Stimulated activated CD8-positive, alpha-beta memory T cell treated with anti-CD3 and anti-CD28 coated beads, Interleukin-7, amount 100 ng/mL, for 48 hours (primary cell): Measurements from ENCODE around the gene ARMC6.
"Not testable (repeated sequence)": the region's sequence is repeated elsewhere in the genome, so short reads cannot be mapped to it uniquely, and the experiment has no call there.

Source experiments
- DNase-seq, 2 donors: peaks; one replicate each; pipeline ENCODE4 v3.0.0-alpha.2; 2020; ENCODE audit warnings: low read depth in 1 of 2; ENCODE audit errors: extremely low read depth in 1 of 2

The ARMC6 gene

DNA sequence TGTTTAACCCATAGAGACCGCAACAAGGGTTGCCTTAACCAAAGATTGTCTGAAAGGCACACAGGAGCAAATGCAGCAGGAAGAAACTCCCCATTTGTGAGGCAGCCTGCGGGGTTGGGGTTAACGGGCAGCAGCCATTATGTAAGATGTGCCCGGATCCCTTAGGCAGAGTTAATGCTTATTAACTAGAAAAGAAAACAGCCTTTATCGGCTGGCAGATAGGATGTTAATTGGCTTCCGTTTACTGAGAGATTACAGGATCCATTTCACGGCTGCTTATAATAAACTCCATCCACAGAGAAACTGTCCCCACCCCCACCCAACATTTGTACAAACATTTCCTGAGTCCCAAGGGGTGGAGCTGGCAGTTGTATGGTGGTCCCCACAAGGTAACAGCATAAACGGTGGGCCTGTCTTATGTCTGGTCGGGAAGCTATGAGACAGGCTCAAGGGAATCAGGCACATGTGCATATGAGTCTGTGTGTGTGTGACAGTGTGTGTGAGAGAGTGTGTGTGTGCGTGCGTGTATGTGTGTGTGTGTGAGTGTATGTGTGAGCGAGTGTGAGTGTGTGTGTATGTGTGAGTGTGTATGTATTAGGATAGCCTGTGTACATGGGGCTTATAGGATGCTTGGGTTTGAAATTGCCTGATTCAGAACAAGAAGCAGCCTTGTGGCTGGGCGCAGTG is 40.9 kb downstream of the ARMC6 start:
- DNase-seq: no peak

DNA sequence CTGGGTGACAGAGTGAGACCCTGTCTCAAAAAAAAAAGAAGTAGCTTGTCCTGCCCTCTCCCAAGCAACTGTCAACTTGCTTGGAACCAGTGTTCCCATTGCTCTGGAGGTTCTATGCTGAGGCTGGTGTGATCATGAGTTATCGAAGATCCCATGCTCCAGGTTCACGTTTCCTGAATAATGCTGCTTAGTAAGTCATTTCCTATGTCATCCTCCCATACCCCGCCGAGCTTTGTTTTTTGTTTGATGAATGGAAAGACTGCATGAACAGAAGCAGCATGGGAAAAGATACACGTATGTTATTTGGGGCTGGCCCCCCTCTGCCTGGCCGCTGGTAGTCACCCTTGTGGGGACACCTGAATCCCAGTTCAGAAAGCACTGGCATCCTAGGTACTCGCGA is 41.7 kb downstream of the ARMC6 start:
- DNase-seq: no peak

DNA sequence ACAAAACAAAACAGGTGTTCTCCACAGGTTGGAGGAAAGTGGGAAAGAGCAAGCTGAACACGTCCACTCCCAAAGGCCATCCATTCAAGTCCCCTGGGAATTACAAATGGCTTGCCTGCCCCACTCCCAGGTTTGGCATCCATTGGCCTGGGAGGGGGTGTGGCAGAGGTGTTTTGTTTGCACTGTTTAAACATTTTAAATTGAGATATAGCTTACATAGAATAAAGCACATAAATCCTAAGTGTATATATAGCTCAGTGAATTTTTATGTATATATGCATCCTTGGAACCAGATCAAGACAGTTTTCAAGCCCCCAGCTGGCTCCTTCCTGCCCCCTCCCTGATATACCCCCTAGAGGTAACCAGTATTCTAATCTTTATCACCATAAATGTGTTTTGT is 43.1 kb downstream of the ARMC6 start:
- no peak for DNase-seq

DNA sequence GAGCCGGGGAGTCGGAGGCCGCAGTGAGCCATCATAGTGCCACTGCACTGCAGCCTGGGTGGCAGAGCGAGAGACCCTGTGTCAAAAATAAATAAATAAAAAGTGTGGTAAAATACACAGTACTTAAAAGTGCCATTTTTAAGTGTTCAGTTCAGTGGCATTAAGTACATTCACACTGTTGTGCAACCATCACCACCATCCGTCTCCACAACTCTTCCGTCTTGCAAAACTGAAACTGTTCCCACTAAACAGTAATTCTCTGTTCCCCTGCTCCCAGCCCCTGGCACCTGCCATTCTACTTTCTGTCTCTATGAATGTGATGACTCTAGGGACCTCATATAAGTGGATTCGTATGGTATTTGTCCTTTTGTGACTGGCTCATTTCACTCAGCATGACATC is 43.7 kb downstream of the ARMC6 start:
- no peak for DNase-seq

DNA sequence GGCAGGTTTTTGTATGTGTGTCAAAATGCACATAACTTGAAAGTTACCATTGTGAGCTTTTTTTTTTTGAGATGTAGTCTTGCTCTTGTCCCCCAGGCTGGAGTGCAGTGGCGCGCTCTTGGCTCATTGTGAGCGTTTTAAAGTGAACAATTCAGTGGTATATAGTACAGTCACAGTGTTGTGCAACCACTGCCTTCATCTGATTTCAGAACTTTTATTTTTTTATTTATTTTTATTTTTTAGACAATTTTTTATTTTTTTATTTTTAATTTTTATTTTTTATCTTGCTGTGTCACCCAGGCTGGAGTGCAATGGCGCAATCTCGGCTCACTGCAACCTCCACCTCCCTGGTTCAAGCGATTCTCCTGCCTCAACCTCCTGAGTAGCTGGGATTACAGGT is 45.4 kb downstream of the ARMC6 start:
- DNase-seq: no peak

DNA sequence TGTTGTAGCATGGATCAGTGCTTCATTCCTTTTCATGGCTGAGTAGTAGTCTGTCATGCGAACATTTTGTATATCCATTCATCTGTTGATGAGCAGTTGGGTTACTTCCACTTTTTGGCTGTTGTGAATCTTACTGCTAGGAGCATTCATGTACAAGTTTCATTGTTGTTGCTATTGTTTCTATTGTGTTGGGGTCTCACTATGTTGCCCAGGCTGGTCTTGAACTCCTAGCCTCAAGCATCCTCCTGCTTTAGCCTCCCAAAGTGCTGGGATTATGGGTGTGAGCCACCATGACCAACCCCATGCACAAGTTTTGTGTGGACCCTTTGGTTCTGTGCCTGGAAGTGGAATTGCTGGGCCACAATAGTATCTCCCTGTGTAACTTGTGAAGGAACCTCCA is 46.2 kb downstream of the ARMC6 start:
- no peak for DNase-seq

DNA sequence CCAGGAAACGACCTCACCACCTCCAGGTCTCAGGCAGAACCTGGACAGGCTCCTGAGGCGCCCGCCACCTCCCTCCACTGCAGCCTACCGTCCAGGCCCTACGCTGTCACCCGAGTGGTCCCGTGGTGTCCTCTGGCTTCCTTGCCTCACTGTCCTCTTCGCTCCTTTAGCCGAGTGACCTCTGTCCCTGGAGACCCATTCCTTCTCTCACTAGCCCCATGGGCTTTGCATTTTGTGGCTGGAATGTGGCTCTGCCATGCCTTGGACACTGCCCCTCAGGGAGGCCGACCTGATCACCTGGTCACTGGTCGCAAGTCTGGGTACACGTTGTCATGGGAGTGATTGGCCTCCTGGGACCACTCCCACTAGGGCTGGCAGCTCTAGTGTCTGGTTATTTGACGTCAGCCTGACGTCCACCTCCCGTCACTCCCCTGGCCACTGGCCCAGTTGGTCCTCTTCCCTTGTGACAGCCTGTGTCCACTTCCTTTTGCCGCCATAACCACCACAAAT is 48.3 kb downstream of the ARMC6 start:
- DNase-seq: no peak

DNA sequence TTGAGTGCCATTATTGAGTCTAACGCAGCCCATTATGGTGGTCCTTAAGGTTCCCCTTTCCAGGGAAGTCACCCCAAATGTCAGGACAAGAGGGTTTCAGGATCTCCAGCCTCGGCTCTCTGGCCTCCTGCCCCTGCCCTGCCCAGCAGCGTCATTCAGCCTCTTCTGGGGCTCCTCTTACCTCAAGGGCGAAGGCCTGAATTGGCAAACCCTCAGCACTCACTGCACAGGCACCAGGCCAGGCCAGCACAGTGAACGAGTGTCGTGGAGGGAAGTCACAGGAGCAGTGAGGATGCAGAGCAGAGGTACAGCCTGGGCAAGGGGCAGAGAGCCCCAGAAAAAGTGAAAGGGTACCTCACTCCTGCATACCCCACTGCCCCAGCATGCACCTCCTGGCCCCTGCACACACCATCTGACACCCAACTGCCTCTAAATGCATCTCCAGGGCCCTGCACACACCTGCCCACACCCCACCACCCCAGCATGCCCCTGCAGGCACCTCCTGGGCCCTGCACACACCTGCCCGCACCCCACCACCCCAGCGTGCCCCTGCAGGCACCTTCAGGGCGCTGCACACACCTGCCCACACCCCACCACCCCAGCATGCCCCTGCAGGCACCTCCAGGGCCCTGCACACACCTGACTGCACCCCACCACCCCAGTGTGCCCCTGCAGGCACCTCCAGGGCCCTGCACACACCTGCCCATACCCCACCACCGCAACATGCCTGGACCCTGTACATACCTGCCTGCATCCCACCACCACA is 50.2 kb downstream of the ARMC6 start:
- DNase-seq: no peak

DNA sequence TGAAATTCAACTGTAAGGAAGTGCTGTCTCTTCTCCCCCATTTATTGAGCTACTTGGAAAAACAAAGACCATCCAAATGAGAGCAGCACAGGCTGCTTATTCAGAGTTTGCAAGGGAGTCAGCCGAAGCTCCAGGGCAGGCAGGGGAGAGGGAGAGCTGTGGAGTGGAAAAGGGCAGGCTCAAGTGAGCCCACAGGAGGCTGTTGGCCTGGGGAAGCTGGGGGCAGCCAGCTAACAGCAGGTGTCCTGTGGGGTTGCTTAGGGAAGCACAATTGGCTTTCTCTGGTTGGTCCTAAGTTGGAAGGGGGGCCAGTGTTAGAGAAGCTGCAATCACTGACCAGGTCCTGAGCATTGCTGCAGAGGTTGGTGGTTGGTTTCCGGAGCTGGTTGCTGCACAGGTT is 54.3 kb downstream of the ARMC6 start:
- DNase-seq: no peak

DNA sequence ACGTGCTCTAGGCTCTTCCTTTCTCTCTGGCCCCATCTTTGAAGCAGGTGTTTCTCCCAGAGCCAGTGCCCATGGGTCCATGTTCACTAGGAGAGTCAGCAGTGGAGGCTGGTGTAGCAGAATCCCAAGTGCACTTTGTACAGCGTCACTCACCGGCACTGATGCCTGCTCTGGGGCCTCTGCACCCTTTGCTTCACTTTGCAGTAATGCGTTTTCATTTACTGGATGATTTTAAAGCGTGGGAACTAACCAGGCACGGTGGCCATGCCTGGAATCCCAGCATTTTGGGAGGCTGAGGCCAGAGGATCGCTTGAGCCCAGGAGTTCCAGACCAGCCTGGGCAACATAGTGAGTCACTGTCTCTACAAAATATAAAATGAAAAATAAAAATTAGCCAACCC is 61.1 kb downstream of the ARMC6 start:
- no peak for DNase-seq

DNA sequence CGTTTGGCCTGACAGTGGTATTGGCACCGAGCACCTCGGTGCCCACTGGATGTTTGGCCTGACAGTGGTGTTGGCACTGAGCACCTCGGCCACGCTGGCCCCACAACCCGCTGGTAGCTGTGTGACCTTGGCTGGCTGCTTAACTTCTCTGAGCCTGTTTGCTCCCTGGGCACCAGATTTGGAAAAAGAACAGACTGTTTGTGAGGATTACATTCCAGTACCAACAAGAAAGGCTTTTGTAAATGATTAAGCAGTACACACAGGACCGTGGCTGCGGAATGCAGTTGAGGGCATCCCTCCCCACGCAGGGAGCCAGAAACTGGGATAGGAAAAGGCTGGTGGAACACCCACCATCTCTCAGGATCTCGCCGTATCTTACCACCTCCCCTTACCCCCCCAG is 62.3 kb downstream of the ARMC6 start:
- DNase-seq: no peak

DNA sequence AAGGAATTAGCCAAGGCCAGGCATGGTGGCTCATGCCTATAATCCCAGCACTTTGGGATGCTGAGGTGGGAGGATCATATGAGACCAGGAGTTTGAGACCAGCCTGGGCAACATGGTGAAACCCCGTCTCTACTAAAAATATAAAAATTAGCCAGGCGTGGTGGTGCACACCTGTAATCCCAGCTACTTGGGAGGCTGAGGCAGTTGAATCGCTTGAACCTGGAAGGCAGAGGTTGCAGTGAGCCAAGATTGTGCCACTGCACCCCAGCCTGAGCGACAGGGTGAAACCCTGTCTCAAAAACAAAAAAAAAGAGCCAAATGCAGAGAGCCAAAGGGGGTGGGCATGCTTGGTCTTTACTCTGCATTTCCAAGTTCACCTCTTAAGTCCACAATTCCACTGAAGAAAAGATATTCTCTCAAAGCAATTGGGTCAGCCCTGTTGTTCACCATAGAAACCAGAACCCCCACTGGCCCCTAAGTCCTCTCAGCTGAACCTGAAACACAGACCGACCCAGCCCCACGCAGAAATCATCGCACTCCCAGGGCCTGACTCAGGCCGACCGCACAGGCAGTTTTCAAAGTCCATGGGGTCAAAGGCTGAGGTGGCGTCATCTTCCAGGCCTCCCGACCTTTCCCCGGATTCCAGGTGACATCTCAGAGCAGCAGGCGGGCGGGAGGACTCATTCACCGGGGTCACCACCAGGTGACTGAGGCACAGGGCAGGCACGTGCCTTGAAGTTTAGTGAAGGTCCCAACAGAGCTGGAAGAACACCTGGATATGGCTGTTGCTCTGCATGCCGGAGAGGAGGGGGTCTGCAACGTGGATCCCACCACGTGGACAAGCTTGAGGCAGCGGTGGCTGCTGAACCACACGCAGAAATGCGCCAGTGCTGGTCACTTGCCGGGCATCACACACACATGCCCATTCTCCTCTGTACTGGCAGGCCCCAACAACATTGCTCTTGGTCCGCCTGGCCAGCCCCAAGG is 63.5 kb downstream of the ARMC6 start:
- no peak for DNase-seq

DNA sequence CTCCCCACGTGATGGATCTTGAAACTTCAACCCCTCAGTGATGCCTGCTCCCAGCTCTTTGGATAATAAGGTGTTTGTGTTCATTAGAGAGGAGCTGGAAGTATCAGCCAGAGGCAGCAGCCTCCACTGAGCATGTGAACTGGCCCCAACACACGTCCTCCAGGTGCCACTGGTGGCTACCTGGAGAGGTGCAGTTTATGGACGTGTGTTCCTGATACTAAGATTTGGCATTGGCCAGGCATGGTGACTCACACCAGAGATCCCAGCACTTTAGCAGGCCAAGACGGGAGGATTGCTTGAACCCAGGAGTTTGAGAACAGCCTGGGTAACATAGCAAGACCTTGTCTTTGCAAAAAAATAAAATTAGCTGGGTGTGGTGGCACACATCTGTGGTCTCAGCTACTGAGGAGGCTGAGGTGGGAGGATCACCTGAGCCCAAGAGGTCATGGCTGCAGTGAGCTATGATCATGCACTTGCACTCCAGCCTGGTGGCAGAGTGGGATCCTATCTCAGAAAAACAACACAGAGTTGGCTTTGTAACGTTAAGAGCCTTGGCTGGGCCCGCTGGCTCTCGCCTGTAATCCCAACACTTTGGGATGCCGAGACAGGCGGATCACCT is 64.8 kb downstream of the ARMC6 start:
- DNase-seq: no peak

DNA sequence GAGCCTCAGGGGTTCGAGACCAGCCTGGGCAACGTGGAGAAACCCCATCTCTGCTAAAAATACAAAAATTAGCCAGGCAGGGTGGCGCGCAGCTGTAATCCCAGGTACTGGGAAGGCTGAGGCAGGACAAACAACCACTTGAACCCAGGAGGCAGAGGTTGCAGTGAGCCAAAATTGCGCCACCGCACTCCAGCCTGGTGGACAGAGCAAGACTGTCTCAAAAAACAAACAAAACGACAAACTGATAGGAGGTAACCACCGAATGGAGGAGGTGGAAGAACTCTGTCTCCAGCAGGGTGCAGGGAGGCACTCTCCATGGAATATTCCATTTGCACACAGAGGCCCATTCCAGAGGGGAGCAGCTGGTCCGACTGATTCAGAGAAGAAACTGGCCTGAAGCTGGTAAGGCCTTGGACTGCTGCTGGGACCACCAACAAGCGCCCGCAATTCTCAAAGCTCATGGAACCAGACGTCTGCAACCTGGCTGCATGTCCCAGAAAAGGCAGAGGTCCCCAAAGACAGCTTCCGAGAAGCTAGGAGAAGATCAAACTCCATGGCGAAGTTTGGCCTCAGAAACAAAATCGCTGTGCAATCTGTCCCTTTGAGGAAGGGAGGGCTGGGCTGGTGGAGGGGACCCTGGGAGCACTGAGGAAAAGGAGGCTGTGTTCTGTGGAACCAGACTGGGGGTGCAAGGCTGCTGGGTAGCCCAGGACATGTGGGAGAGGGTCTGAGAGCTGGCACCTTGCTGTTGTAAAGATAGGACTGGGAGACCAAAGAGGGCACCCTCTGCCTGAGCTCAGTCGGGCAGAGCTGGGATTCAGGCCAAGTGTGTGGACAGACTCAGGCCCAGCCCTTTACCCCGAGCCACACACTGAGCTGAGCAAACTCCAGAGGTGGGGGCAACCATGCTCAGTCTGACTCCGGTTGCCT is 65.6 kb downstream of the ARMC6 start:
- no peak for DNase-seq

DNA sequence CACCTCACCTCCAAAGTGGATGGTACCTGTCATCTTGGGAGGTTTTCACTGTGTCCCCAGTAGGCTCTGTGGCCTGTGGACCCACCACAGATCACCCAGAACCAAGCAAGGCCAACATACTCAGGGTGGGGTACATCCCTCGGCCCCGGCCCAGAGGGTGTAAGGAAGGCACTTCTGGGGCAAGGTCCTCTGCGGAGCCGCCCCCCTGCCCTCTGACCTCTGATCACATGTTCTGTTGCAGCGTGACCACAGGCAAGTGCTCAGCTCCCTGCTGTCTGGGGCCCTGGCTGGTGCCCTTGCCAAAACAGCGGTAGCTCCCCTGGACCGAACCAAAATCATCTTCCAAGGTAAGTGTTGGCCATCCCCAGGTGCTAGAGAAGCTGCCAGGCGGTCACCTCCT is 68.1 kb downstream of the ARMC6 start:
- DNase-seq: no peak

DNA sequence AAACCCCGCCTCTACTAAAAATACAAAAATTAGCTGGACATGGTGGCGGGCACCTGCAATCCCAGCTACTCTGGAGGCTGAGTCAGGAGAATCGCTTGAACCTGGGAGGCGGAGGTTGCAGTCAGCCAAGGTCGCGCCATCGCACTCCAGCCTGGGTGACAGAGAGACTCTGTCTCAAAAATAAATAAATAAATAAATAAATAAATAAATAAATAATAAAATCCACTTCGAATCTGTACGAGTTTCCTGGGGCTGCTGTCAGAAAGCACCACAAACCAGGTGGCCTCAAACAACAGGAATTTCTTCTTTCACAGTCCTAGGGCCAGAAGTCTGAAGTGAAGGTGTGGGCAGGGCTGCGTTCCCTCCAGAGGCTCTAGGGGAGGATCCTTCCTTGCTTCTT is 69.2 kb downstream of the ARMC6 start:
- DNase-seq: not testable (repeated sequence)

DNA sequence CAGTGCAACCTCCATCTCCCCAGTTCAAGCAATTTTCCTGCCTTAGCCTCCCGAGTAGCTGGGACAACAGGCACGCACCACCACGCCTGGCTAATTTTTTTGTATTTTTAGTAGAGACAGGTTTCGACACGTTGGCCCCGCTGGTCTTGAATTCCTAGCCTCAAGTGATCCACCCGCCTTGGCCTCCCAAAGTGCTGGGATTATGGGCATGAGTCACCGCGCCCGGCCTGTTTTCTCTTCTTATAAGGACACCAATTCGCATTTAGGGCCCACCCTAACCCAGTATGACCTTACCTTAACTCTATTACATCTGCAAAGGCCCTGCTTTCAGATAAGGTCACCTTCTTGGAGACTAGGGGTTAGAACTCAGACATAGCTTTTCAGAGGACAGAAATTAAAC is 69.8 kb downstream of the ARMC6 start:
- no peak for DNase-seq

DNA sequence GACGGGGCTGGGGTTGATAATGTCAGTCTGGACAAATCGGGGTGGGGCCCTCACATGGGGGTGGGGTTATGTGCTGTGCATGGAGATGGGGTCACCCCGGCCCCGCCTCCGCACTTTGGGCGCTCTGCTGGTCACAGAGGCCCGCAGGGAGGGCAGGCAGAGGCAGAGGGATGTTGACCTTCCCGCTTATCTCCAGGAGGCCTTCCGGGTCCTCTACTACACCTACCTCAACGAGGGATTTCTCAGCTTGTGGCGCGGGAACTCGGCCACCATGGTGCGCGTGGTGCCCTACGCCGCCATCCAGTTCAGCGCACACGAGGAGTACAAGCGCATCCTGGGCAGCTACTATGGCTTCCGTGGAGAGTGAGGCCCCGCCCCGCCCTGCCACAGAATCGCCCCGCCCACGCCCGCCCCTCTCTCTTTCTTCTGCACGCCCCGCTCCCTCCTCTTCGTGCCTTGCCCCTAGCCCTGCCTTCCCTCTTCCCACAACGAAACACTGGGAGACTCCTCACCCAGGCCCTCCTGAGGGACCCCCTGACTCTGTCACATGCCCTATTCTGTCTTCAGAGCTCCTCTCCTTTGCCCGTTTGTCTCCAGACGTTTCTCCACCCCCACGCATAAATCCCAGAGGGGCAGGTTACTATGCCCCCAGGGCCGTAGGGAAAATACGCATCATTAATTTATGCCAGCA is 72.1 kb downstream of the ARMC6 start:
- no peak for DNase-seq

DNA sequence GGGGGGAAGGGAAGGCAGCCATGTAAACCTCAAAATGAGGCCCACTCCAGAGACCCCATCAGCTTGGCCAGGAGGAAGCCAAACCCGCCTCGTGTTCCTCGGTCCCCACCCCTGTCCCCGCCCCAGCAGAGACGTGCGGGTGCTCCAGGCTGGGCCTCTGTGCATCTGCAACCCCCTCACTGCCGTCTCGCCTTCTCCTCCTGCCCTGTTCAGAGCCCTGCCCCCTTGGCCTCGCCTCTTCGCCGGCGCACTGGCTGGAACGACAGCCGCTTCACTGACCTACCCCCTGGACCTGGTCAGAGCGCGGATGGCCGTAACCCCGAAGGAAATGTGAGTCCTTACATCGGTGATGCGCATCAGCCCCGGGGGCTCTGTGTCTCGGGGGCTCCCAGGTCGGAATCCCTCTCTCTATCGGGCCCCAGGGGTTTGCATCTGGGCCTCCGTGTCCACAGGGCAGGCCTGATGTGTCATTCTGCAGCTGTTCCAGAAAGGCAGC is 72.7 kb downstream of the ARMC6 start:
- no peak for DNase-seq
